Raji (cell line): ENCODE results near the gene FUCA1.
A peak's percentile ranks its signal among the peaks of the same experiment; 100 is the strongest.

Source experiments
- POLR2A ChIP-seq: IDR thresholded peaks from 2 replicates; pipeline ENCODE4 v1.6.1; 2011; ENCODE audit warnings: low read depth, low read length, control low read depth; ENCODE audit not compliant: insufficient read depth

Gene FUCA1

GRCh38 chr1:23867895-23868556 lies at the start of gene FUCA1:
Gene FUCA1, minus strand, starts transcription at chr1:23868290. Its CDS starts 4 bp downstream, at chr1:23868286.
- peak; percentile 94 for TF ChIP-seq POLR2A

- TF ChIP-seq POLR2A = peak; percentile 33; the same call in 1 of the 2 replicates
These were observed 48.4 kb upstream of the FUCA1 start for GRCh38 chr1:23916209-23917131.

- TF ChIP-seq POLR2A = no peak
These were observed 47.4 kb upstream of the FUCA1 start for GRCh38 chr1:23915466-23915865.

- TF ChIP-seq POLR2A = no peak
These were observed 46.8 kb upstream of the FUCA1 start for GRCh38 chr1:23914921-23915320.

- peak; percentile 58 for TF ChIP-seq POLR2A
These were observed 45.3 kb upstream of the FUCA1 start, which contains the start of gene CNR2 for GRCh38 chr1:23913212-23913880. Gene CNR2, minus strand, starts transcription at chr1:23913362. Its CDS starts 37,745 bp downstream, at chr1:23875617.

GRCh38 chr1:23911921-23912320 lies 43.8 kb upstream of the FUCA1 start:
- TF ChIP-seq POLR2A = no peak; the same call in 1 of the 2 replicates

GRCh38 chr1:23910553-23911246 lies 42.6 kb upstream of the FUCA1 start:
- TF ChIP-seq POLR2A = peak; percentile 75

GRCh38 chr1:23910144-23910543 lies 42.1 kb upstream of the FUCA1 start:
- TF ChIP-seq POLR2A = no peak; the same call in 1 of the 2 replicates

- peak; percentile 14; the same call in 1 of the 2 replicates for TF ChIP-seq POLR2A
These were observed 41.3 kb upstream of the FUCA1 start for GRCh38 chr1:23909412-23909811.

- peak; percentile 57 for TF ChIP-seq POLR2A
These were observed 40.6 kb upstream of the FUCA1 start for GRCh38 chr1:23908453-23909341.

GRCh38 chr1:23906731-23907130 lies 38.6 kb upstream of the FUCA1 start:
- peak; percentile 39; the same call in 1 of the 2 replicates for TF ChIP-seq POLR2A

GRCh38 chr1:23905461-23906025 lies 37.5 kb upstream of the FUCA1 start:
- no peak for TF ChIP-seq POLR2A

GRCh38 chr1:23904748-23905357 lies 36.8 kb upstream of the FUCA1 start:
- no peak for TF ChIP-seq POLR2A
